ENCODE measurements around the gene CROCC.

DNA sequence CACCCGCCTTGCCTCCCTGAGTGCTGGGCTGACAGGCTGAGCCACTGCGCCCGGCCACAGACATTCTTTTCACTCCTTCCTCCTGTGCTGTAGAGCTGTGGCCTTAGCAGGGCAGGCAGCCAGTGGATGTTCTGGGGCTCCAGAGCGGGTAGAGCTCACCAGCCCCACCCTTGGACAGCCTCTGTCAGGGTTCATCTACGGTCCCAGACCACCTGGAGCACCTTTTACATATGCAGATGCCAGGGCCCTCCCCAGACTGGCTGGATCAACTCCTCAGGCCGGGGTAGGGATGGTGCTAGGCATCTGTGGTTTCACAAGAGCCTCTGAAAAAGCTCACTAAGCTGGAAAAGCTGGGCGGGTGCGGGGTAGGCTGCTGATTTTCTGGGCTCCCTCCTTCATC lies 85.4 kb downstream of the CROCC start:
- TF ChIP-seq, protein P1, sequence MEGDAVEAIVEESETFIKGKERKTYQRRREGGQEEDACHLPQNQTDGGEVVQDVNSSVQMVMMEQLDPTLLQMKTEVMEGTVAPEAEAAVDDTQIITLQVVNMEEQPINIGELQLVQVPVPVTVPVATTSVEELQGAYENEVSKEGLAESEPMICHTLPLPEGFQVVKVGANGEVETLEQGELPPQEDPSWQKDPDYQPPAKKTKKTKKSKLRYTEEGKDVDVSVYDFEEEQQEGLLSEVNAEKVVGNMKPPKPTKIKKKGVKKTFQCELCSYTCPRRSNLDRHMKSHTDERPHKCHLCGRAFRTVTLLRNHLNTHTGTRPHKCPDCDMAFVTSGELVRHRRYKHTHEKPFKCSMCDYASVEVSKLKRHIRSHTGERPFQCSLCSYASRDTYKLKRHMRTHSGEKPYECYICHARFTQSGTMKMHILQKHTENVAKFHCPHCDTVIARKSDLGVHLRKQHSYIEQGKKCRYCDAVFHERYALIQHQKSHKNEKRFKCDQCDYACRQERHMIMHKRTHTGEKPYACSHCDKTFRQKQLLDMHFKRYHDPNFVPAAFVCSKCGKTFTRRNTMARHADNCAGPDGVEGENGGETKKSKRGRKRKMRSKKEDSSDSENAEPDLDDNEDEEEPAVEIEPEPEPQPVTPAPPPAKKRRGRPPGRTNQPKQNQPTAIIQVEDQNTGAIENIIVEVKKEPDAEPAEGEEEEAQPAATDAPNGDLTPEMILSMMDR (IDR thresholded peaks at IDR 0.05), result no peak
- TF ChIP-seq POLR2A (IDR thresholded peaks at IDR 0.05), result no peak
